H1 (cell line): ENCODE data around the gene POLRMT. TPM values are rescaled to one million over a fixed set of nuclear protein-coding genes. Genes with fewer than 3 reads are reported as not detected.
A peak's percentile ranks its signal among the peaks of the same experiment; 100 is the strongest.

Source experiments
- CTCF ChIA-PET: fragments of 300-600 bp; sonication (Branson Sonifier 250); formaldehyde crosslinking; loops from one replicate; lab custom pipeline; 2021; ENCODE audit not compliant: partially characterized antibody; lab: Charles Lee
- POLR2A ChIA-PET: fragments of 300-600 bp; sonication (Branson Sonifier 250); formaldehyde crosslinking; loops from one replicate; lab custom pipeline; 2021; ENCODE audit warnings: inconsistent platforms; ENCODE audit not compliant: partially characterized antibody; lab: Charles Lee
- DNase-seq, 2 experiments: peaks; one replicate each; pipeline versions ENCODE4 v3.0.0 to v3.0.0-alpha.2; 2010 to 2022; ENCODE audit warnings: low spot score in 2 of 2, low read depth in 1 of 2, mixed read lengths in 1 of 2
- FAIRE-seq: peaks from 2 replicates; lab custom pipeline; 2011; peaks lifted over from hg19 to GRCh38; lab: Jason Lieb, UNC
- H2AFZ ChIP-seq: 2 replicates; pipeline ENCODE4 v1.8.1; 2012; ENCODE audit warnings: low read length, inconsistent platforms
- H2AK5ac ChIP-seq: 2 replicates; pipeline ENCODE4 v1.6.1; 2013; ENCODE audit warnings: low read depth, low read length
- H2BK120ac ChIP-seq: replicated peaks from 2 replicates; pipeline ENCODE3; 2013; ENCODE audit warnings: low read depth, low read length, inconsistent platforms
- H2BK12ac ChIP-seq: 2 replicates; pipeline ENCODE4 v1.6.1; 2013; ENCODE audit warnings: low read depth, low read length
- H2BK15ac ChIP-seq: 2 replicates; pipeline ENCODE4 v1.6.1; 2013; ENCODE audit warnings: low read length
- H2BK20ac ChIP-seq: 2 replicates; pipeline ENCODE4 v1.6.1; 2013; ENCODE audit warnings: low read length
- H2BK5ac ChIP-seq: 2 replicates; pipeline ENCODE4 v1.6.1; 2013; ENCODE audit warnings: low read depth, low read length
- H3K14ac ChIP-seq: 2 replicates; pipeline ENCODE4 v1.6.1; 2013; ENCODE audit warnings: inconsistent platforms; ENCODE audit not compliant: insufficient read length
- H3K18ac ChIP-seq: 2 replicates; pipeline ENCODE4 v1.6.1; 2013; ENCODE audit warnings: low read length; ENCODE audit errors: extremely low read depth
- H3K23ac ChIP-seq: 2 replicates; pipeline ENCODE4 v1.6.1; 2013; ENCODE audit warnings: inconsistent platforms; ENCODE audit not compliant: insufficient read length
- H3K23me2 ChIP-seq: 2 replicates; pipeline ENCODE4 v1.6.1; 2013; ENCODE audit warnings: low read depth, low read length
- H3K27ac ChIP-seq: 2 replicates; pipeline ENCODE4 v1.6.1; 2011; ENCODE audit warnings: low read depth, low read length, inconsistent platforms
- H3K27me3 ChIP-seq, 4 experiments: replicated peaks in 1 of 4; 1 replicate in 1 of 4; 2 replicates in 3 of 4; pipeline versions ENCODE4 v1.6.1 to v1.8.1; 2011 to 2013; ENCODE audit warnings: low read length in 3 of 4, mild to moderate bottlenecking in 3 of 4, inconsistent platforms in 2 of 4, mixed read lengths in 2 of 4, moderate library complexity in 1 of 4; ENCODE audit not compliant: control insufficient read depth in 3 of 4, insufficient read depth in 3 of 4; ENCODE audit errors: extremely low read depth in 1 of 4
- H3K36me3 ChIP-seq, 4 experiments: 2 replicates each; pipeline versions ENCODE4 v1.6.1 to v1.8.1; 2011 to 2013; ENCODE audit warnings: mild to moderate bottlenecking in 4 of 4, low read length in 3 of 4, moderate library complexity in 2 of 4, control low read depth in 1 of 4, inconsistent platforms in 1 of 4; ENCODE audit not compliant: insufficient read depth in 4 of 4, control insufficient read depth in 2 of 4
- H3K4ac ChIP-seq: replicated peaks from 2 replicates; pipeline ENCODE3; 2013; ENCODE audit warnings: low read length, low read depth, mixed read lengths, inconsistent platforms; ENCODE audit not compliant: insufficient read length
- H3K4me1 ChIP-seq, 4 experiments: replicated peaks in 1 of 4; 1 replicate in 1 of 4; 2 replicates in 3 of 4; pipeline versions ENCODE4 v1.6.1 to v1.8.1; 2011 to 2013; ENCODE audit warnings: low read length in 3 of 4, inconsistent platforms in 2 of 4, mixed read lengths in 1 of 4; ENCODE audit not compliant: insufficient read depth in 4 of 4, control insufficient read depth in 3 of 4
- H3K4me2 ChIP-seq, 2 experiments: 2 replicates each; pipeline versions ENCODE4 v1.6.1 to v1.8.1; 2011 to 2013; ENCODE audit warnings: low read depth in 2 of 2, low read length in 2 of 2, control low read depth in 1 of 2, inconsistent platforms in 1 of 2, mild to moderate bottlenecking in 1 of 2; ENCODE audit not compliant: insufficient read depth in 1 of 2
- H3K4me3 ChIP-seq, 4 experiments: fragments of 200-600, 300-600 bp in 1 of 4; sonication (generic), shearing (Covaris generic), sonication (Bioruptor Twin) in 1 of 4; 2 replicates each; pipeline versions ENCODE4 v1.5.1 to v1.8.1; 2011 to 2016; ENCODE audit warnings: low read length in 4 of 4, low read depth in 3 of 4, control low read depth in 2 of 4, inconsistent platforms in 2 of 4, mild to moderate bottlenecking in 2 of 4, mixed read lengths in 1 of 4, moderate library complexity in 1 of 4; ENCODE audit not compliant: insufficient read depth in 2 of 4; ENCODE audit errors: extremely low read depth in 1 of 4
- H3K56ac ChIP-seq: replicated peaks from 2 replicates; pipeline ENCODE3; 2013; ENCODE audit warnings: low read depth, mild to moderate bottlenecking, mixed read lengths, low read length, inconsistent platforms; ENCODE audit not compliant: insufficient read length
- H3K79me1 ChIP-seq: 2 replicates; pipeline ENCODE4 v1.6.1; 2013; ENCODE audit warnings: low read depth, low read length, control low read depth
- H3K79me2 ChIP-seq, 2 experiments: 2 replicates each; pipeline versions ENCODE4 v1.6.1 to v1.8.1; 2012 to 2013; ENCODE audit warnings: low read length in 2 of 2, mild to moderate bottlenecking in 2 of 2, inconsistent platforms in 1 of 2; ENCODE audit not compliant: insufficient read depth in 2 of 2, control insufficient read depth in 1 of 2
- H3K9ac ChIP-seq, 4 experiments: replicated peaks in 1 of 4; 1 replicate in 1 of 4; 2 replicates in 3 of 4; pipeline versions ENCODE4 v1.6.1 to v1.8.1; 2011 to 2013; ENCODE audit warnings: low read depth in 3 of 4, low read length in 3 of 4, control low read depth in 2 of 4, mild to moderate bottlenecking in 2 of 4, moderate library complexity in 2 of 4, inconsistent platforms in 1 of 4; ENCODE audit errors: extremely low read depth in 1 of 4
- H3K9me3 ChIP-seq, 2 experiments: 2 replicates each; pipeline versions ENCODE4 v1.6.1 to v1.8.1; 2012 to 2013; ENCODE audit warnings: mild to moderate bottlenecking in 2 of 2, moderate library complexity in 2 of 2, control low read depth in 1 of 2, inconsistent platforms in 1 of 2, low read depth in 1 of 2, low read length in 1 of 2, mixed read lengths in 1 of 2; ENCODE audit not compliant: insufficient read depth in 2 of 2
- H4K20me1 ChIP-seq, 2 experiments: replicated peaks in 1 of 2; 2 replicates each; pipeline versions ENCODE3 to v1.8.1; 2011 to 2013; ENCODE audit warnings: inconsistent platforms in 2 of 2, low read length in 2 of 2, mild to moderate bottlenecking in 1 of 2; ENCODE audit not compliant: insufficient read depth in 2 of 2, control insufficient read depth in 1 of 2
- H4K5ac ChIP-seq: 2 replicates; pipeline ENCODE4 v1.6.1; 2013; ENCODE audit warnings: low read length, low read depth, mixed read lengths, inconsistent platforms; ENCODE audit not compliant: insufficient read length
- H4K8ac ChIP-seq: 2 replicates; pipeline ENCODE4 v1.8.0; 2013; ENCODE audit warnings: mild to moderate bottlenecking, moderate library complexity, low read length, inconsistent platforms; ENCODE audit not compliant: insufficient read depth; ENCODE audit errors: extremely low read depth
- H4K91ac ChIP-seq: replicated peaks from 2 replicates; pipeline ENCODE3; 2013; ENCODE audit warnings: low read length, mixed read lengths, inconsistent platforms; ENCODE audit not compliant: insufficient read length
- NANOG ChIP-seq: IDR thresholded peaks from 2 replicates; pipeline ENCODE4 v1.6.1; 2011; ENCODE audit warnings: low read length, low read depth, mild to moderate bottlenecking, inconsistent platforms; ENCODE audit not compliant: insufficient read depth, poor library complexity, severe bottlenecking
- SP1 ChIP-seq: IDR thresholded peaks from 2 replicates; pipeline ENCODE4 v1.6.1; 2011; ENCODE audit warnings: low read depth, low read length
- WGBS, 2 experiments: shearing (Covaris generic) in 1 of 2; methylation state at CpG; one replicate each; pipeline versions ENCODE4 v1.1.6 to v1.1.7; 2013 to 2015; ENCODE audit warnings: low lambda C conversion rate in 2 of 2, mixed read lengths in 2 of 2, inconsistent platforms in 1 of 2, low coverage in 1 of 2, missing lambda C conversion rate in 1 of 2; ENCODE audit not compliant: insufficient replicate concordance in 2 of 2, insufficient coverage in 1 of 2, insufficient read length in 1 of 2; ENCODE audit errors: extremely low coverage in 1 of 2, missing lambda C conversion rate in 1 of 2; 5-methylcytosine and 5-hydroxymethylcytosine counted together
- polyA plus RNA-seq, 7 experiments: library from polyadenylated mRNA; depleted of rRNA in 3 of 7; stranded (reverse) in 5 of 7; unstranded in 2 of 7; fragments of >200 nt in 5 of 7; fragments of 200-250 nt in 2 of 7; gene quantifications; 1 replicate in 5 of 7; 2 replicates in 1 of 7; 4 replicates in 1 of 7; pipeline versions ENCODE4 v1.2.1 to v1.2.3, GENCODE V29; 2011 to 2013; ENCODE audit warnings: missing spikeins in 2 of 7, mixed read lengths in 2 of 7
- total RNA-seq: library from RNA; stranded (reverse); fragmentation: NEBNext Ultra II Directional; extraction: Animal tissue kit (Norgen Biotek cat#: 25700); gene quantifications from 2 replicates; pipeline ENCODE4 v1.2.1, GENCODE V29; 2021

The POLRMT gene
- total and polyA plus RNA-seq, 2 of the 8 experiments (the other 6 are each of a cell fraction or from before 2014, with no cell fraction given), result 93.0 to 111 TPM

DNA sequence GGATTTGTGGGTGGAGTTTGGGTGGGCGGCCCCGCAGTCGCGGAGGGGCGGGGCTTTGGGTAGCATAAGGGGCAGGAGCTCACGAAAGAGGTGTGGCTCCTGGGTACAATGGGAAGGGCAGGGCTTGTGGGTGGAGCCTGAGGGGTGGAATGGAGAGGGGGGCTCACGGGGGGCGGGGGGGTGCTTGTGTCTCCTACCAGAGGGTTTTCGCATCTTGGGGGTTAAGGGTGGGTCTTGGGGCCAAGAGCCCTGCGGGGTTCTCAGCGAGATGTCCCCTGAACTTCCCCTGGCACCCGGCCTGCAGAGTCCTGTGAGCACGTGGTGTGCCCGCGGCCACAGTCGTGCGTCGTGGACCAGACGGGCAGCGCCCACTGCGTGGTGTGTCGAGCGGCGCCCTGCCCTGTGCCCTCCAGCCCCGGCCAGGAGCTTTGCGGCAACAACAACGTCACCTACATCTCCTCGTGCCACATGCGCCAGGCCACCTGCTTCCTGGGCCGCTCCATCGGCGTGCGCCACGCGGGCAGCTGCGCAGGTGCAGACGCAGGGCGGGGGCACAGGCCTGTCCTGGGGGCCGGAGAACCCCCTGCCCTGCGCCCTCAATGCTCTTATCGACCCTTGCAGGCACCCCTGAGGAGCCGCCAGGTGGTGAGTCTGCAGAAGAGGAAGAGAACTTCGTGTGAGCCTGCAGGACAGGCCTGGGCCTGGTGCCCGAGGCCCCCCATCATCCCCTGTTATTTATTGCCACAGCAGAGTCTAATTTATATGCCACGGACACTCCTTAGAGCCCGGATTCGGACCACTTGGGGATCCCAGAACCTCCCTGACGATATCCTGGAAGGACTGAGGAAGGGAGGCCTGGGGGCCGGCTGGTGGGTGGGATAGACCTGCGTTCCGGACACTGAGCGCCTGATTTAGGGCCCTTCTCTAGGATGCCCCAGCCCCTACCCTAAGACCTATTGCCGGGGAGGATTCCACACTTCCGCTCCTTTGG, 48.0 kb upstream of the POLRMT start:
- no peak for DNase-seq
- ChIA-PET POLR2A (interaction anchor here (0.6 to 2.0 kb wide), 7 partner anchors 11 to 120 kb away, joined by 3 to 9 read pairs (median 4); partner anchors contain the start of genes BSG and PRSS57), CTCF (interaction anchor here (1.0 to 3.0 kb wide), 2 partner anchors 18 to 38 kb away, joined by 4 to 13 read pairs; no protein-coding TSS in a partner anchor)
- 92% methylated on average over 39 of the region's 54 CpGs; no CpG with 5 or more reads in 1 of the 2 experiments for WGBS, 2 experiments
- Histone ChIP-seq H2BK12ac (peak overlapping the region; percentile 63; the same call in 1 of the 2 replicates), H4K8ac (peak overlapping the region; percentile 78; the same call in 1 of the 2 replicates), H3K14ac (no peak overlapping the region), H3K27ac (no peak overlapping the region), H4K20me1 (peaks cover 0 to 7% of the 10 kb centered on the region in 2 experiments), H2BK120ac (no peak overlapping the region), H2AFZ (no peak overlapping the region), H4K91ac (peak overlapping the region; percentile 95), H3K79me2 (no peaks in the 10 kb centered on the region), H2BK20ac (no peak overlapping the region), H2BK15ac (0 out of 2 replicates have a peak overlapping the region, but pooled peaks have one; percentile 36), H3K9ac (peak overlapping the region in 1 of 4 experiments; percentile 53; a peak in 2 of 7 replicates), H3K4me1 (peaks cover 0 to 10% (median 1%) of the 10 kb centered on the region in 4 experiments; a peak in 4 of 7 replicates), H4K5ac (no peak overlapping the region), H2BK5ac (peak overlapping the region; percentile 97), H3K4me3 (peak overlapping the region; percentile 51 to 80 (median 66); a peak in 7 of 8 replicates), H3K23ac (no peak overlapping the region), H3K36me3 (no peaks in the 10 kb centered on the region), H3K27me3 (peaks cover 0 to 10% (median 5%) of the 10 kb centered on the region in 4 experiments; a peak in 5 of 7 replicates), H3K79me1 (0 out of 2 replicates have a peak, but pooled peaks cover 3% of the 10 kb centered on the region), H3K9me3 (no peaks in the 10 kb centered on the region), H3K4ac (peak overlapping the region; percentile 90), H3K23me2 (peaks cover 4% of the 10 kb centered on the region; the same call in 1 of the 2 replicates), H2AK5ac (no peak overlapping the region), H3K56ac (no peak overlapping the region), H3K18ac (no peak overlapping the region), H3K4me2 (peak overlapping the region; percentile 70 to 90)
- no peak for FAIRE-seq
- TF ChIP-seq SP1 (peak; percentile 80; the same call in 1 of the 2 replicates), NANOG (no peak)
